HG03196 (cell line): ENCODE data around the gene ZNF787.

ENCODE experiments used
- ATAC-seq: cut with Tn5 transposase; IDR thresholded peaks from one replicate; pipeline ENCODE4 v1.9.1; 2021; ENCODE audit not compliant: unreplicated experiment

The ZNF787 gene

DNA sequence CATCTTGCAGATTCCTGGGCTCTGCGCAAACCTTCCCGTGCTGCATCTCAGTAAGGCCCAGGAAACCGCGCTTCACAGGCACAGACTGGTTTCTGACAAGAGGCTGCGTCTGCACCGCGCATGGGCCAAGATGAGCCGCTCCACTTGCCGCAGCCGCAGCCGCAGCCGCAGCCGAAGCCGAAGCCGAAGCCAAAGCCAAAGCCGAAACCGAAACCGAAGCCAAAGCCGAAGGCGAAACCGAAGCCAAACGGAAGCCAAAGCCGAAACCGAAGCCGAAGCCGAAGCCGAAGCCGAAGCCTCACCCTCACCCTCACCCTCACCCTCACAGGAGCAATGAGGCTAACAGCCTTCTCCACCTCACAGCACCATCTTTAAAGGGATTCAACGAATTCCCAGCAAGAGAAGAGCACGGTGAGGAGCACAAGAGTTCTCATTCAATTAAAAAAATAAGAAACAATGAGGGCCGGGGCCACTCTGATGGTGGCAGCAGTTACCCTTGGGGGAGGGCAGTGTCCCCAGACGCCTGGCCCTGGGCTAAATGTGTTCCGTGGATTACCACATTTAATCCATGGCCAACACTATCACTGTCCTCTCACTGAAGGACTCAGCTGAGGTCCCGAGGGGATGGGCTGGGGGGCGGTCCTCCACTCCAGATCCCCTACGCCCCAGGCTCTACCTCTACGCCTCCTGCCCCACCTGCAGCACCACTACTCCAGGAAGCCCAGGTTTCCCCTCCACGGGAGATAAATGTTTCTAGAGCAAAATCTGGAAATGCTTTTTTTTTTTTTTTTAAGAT lies 29.1 kb downstream of the ZNF787 start:
- ATAC-seq: no peak

- no peak for ATAC-seq
Measured at GRCh38 chr19:56091066-56091490, 30.0 kb downstream of the ZNF787 start.

DNA sequence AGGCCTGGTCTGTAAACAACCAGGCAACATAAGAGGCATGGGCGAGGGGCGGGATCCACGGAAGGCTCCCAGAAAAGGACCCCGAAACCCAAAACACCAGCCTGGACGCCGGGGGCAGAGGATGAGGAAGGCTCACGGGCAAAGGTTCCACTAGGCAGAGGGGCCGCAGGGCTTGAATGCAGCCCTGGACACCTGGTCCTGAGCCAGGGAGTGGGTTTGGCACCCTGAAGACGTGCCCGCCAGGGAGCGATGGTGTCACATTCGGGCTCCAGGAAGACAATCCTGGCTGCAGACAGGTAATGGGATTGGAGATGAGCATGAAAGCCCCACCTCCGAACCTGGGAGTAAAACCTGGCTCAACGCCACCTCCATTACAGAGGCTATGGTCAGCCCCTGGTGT lies 31.8 kb downstream of the ZNF787 start:
- ATAC-seq: no peak

DNA sequence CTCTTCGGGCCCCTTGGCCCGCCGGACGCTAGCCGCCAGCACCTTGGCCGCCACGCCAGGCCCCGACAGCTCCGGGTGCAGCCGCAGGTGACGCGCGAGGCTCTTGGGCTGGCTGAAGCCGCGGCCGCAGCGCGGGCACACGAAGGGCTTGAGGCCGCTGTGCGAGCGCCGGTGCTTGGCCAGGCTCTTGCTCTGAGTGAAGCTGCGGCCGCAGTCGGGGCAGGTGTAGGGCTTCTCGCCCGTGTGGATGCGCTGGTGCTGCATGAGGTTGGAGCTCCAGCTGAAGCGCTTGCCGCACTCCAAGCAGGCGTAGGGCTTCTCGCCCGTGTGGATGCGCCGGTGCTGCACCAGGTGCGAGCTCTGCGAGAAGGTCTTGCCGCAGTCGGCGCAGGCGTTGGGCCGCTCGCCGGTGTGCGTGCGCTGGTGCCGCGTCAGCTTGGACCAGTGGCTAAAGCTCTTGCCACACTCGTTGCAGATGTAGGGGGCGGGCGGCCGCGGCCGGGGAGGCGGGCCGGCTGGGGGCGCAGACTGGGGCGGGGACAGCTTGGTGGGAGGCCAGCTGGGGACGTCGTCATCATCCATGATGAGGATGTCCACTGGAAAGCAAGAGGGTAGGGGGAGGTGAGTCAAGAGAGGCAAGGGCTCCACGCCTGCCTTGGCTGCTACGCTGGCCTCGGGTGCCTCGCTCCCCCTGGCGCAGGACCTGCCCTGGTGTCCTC lies 32.4 kb downstream of the ZNF787 start:
- no peak for ATAC-seq

DNA sequence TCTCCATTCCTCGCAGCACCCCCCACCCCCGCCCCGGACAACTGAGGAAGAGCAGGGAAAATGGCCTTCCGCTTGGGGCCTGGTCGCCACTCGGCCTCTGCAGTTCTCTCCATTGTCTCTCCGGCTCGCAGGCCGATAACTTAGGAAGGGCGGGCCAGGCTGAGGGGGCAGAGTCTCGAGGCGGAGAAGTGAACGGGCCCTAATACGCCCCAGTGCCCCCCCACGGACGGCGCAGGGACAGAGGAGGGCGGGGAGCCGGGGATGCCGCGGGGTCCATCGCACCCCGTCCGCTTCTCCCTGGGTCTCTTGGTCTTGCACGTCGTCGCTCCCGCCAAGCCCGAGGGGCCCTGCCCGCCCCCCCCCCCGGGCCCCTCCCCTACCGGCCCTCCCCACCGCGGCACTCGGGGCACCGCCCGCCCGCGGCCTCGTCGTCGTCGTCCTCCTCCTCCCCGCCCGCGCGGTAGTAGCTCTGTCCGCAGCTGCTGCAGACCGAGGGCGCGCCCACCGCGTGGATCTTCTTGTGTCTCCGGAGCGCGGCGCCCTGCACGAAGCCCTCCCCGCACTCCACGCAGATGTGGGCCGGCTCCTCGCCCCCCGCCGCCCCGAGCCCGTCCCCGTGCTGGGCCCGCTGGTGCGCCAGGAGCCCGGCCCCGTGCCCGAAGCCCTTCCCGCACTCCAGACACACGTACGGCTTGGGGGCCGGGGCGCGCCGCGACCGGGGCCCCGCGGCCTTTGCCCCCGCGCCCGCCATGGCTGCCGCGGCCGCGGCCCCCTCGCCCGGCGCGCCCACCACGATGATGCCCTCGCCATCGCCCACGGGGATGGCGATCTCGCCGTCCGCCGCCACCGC lies 33.2 kb downstream of the ZNF787 start:
- ATAC-seq: no peak

DNA sequence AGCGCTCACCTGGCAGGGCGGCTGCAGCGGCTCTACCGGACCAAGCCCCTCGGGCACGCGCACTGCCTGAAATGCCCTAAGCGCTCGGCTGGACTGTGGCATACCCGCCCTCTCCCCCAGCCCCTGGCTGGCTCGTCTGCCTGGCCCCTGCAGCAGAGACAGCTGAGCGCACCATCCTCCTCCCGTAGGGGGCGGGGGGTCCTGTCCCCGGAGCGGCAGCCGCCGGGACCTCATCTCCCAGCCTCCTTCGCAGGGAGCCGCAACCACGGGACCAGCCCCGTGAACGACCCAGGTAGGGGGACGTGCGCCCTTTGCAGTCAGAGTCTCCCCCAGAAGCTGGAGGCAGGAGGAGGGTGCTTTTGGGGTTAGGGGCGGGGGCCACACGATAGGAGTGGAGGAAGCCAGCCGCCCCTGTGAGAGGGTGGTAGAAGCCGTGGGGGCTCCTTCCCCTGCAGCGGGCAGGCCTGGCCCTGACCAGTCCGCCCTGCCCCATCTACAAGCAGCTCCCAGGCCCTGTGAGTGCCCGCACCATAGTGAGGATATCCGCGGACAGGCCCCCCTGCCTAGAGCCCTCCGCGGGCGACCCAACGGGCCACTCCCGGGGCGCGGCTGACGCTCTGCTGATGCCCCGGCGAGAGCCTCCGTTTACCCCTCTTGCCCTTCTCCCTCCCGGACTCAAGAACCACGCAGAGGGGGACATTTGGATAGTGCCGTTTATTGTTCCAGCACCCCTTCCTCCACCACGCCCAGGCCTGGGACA lies 34.2 kb downstream of the ZNF787 start:
- no peak for ATAC-seq

DNA sequence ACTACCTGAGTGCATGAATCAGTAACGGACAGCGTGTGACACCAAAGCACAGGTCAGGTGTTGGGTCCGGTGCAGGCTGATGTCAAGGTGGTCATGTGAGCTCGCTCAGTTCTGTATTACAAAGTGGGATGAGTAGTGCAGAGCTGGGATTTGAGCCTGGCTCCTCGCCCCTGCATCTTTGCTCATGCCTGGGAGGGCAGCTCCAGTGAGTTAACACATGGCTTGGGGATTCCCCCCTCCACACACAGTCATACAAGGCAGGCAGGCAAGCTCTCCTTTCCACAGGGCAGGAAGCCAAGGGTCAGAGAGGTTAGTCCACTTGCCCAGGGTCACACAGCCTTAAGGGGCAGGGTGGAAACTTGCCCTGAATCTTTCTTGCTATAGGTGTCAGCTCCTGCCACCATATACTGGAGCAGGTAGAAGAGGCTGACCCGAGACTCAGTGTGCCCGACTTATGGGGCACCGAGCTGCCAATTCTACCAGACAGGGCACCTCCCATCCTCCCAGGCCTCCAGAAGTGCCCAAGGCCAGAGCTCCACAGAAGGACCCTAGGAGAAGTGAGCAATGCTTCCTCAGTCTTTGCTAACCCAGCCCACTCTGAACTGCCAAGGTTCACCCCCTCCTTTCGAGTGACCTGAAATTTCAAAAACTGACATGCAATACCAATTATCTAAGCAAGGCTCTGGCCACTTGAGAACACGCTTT lies 35.4 kb downstream of the ZNF787 start:
- ATAC-seq: no peak

- no peak for ATAC-seq
Measured at GRCh38 chr19:56084835-56085536, 36.1 kb downstream of the ZNF787 start.

- ATAC-seq: no peak
Measured at GRCh38 chr19:56083668-56084067, 37.4 kb downstream of the ZNF787 start.

GRCh38 chr19:56080669-56081401 lies 40.3 kb downstream of the ZNF787 start:
- peak; percentile 63 for ATAC-seq

DNA sequence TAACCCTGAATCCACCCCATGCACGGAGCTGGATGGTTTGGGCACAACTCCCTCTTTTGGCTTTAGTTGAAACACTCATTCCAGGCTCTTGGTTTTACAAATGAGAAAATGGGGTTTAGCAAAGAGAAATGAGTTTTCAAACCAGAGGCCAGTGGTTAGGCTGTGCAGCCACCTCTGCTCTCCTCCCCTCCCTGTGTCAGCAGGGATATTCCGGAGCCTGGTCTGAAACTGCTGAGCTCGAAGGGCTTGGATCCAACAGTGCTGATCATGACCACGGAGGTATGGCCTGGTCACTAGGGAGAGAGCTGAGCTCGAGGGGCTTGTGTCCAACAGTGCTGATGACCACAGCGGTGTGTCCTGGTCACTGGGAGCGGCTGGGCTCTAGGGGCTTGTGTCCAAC lies 41.5 kb downstream of the ZNF787 start:
- ATAC-seq: no peak

- ATAC-seq: no peak
Measured at GRCh38 chr19:56076498-56076897, 44.6 kb downstream of the ZNF787 start.

DNA sequence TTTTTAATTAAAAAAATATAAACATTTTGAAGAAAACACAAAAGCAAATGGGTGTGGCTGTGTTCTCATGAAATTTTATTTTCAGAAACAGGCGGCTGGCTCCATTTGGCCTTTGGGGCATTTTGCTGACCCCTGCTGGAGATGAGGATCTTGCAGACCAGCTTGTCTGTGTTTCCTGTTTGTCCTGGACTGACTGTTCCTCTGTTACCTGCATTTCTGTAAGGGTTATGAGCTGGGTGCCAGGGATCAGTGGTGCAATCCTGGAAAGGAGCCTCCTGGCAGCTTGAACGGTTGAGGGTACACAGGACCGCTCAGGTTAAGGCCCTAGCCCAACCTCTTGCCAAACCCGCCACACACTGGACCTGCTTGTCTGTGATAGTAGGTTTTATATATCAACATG lies 49.9 kb downstream of the ZNF787 start:
- ATAC-seq: no peak

DNA sequence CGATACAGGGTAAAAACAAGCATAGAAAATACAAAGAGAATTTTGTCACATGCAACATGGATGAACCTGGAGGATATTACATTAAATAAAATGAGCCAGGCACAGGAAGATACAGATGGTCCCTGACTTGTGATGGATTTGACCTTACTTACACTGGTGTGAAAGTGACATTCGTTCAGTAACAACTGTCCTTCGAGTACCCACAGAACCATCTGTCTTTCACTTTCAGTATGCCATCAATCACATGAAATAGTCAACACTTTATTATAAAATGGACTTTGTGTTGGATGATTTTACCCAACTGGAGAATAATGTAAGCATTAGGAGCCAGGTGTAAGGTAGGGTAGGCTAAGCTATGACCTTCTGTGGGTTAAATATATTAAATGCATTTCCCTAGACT lies 51.5 kb downstream of the ZNF787 start:
- no peak for ATAC-seq

DNA sequence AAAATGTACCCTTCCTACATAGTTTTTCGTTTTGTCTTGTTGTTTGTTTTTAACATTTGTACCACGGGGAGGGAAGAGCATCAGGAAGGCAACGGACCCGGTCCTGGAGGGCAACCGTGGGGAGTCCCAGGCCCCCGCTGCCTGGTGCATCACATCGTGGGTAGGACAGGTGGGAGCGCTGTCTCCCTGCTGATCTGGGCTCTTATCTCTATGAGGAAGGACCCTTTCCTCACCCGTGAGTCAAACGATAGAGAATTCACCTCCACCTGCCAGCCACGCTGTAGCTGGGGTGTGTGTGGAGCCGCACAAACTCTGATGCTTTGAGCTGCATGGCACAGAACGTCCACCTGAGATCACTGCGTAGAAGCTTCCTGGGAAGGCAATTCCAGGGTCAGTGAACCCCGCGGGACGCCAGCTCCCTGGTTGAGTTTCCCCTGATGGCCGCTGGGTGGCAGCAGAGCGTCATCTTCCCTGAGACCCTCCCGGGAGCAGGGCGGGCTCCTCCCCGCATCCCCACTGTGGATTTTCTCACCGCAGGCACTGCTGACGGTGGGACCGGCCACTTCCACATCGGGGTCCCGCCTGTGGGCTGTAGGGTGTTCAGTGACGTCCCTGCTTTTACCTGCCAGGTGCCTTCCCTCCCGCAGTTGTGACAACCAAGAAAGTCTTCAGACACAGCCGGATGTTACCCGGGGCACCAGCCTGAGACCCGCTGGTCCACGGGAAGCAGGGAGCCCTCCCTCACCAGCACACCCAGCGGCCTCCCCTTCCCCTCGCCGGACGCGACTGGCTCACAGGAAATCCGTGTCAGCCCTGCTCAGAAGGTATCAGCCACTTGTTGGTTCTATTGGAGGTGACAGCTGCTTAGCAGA lies 54.7 kb downstream of the ZNF787 start:
- ATAC-seq: peak; percentile 59

DNA sequence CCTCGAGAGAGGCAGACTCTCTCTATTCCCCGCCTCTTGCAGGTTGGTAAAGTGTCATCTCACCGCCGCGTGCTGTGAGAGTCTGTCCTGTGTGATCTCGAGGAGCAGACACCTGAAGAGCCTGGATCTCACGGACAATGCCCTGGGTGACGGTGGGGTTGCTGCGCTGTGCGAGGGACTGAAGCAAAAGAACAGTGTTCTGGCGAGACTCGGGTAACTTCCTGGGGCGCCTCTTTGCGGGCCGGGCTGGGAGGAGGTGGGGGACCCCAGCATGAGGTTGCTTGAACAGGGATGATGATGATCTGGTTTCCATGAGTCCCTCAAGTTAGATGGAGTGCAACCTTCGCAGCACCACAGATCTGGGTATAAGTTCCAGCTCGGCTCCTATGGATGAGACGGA lies 67.5 kb downstream of the ZNF787 start:
- ATAC-seq: no peak
